OCI-LY7 (cell line): ENCODE data around the gene MAPK14. TPM values are rescaled to one million over a fixed set of nuclear protein-coding genes. Genes with fewer than 3 reads are reported as not detected.

Experiments used
- BruUV-seq: library from RNA; stranded (reverse); fragments of 400-500 nt; replicated peaks from 2 replicates; lab custom pipeline; 2021; lab: Mats Ljungman, UMichigan
- CTCF ChIA-PET: fragments of 300-600 bp; sonication (Branson Sonifier 250); formaldehyde crosslinking; loops from one replicate; lab custom pipeline; 2022; ENCODE audit warnings: antibody characterized with exemption; ENCODE audit not compliant: unreplicated experiment; lab: Charles Lee
- POLR2A ChIA-PET: fragments of 300-600 bp; sonication (Branson Sonifier 250); formaldehyde crosslinking; loops from one replicate; lab custom pipeline; 2022; ENCODE audit warnings: antibody characterized with exemption; lab: Charles Lee
- DNase-seq: peaks from one replicate; pipeline ENCODE4 v3.0.0-alpha.2; 2015; ENCODE audit warnings: low spot score
- H2AFZ ChIP-seq: fragments of 200-600 bp; sonication (generic), shearing (Covaris generic); 2 replicates; pipeline ENCODE4 v1.6.1; 2014; ENCODE audit warnings: mild to moderate bottlenecking, antibody characterized with exemption, low read length, moderate library complexity
- H3K27ac ChIP-seq: fragments of 200-600 bp; sonication (generic); 2 replicates; pipeline ENCODE4 v1.5.1; 2014; ENCODE audit warnings: mixed run types, low read depth, mild to moderate bottlenecking, moderate library complexity, low read length, inconsistent platforms; ENCODE audit not compliant: poor library complexity, severe bottlenecking
- H3K36me3 ChIP-seq: fragments of 200-600 bp; sonication (generic); 2 replicates; pipeline ENCODE4 v1.6.1; 2014; ENCODE audit warnings: mild to moderate bottlenecking, antibody characterized with exemption, low read length, moderate library complexity, mixed read lengths; ENCODE audit not compliant: insufficient read depth
- H3K4me1 ChIP-seq: fragments of 200-600 bp; sonication (generic); 2 replicates; pipeline ENCODE4 v1.5.1; 2014; ENCODE audit warnings: mild to moderate bottlenecking, low read length; ENCODE audit not compliant: insufficient read depth, poor library complexity, severe bottlenecking
- H3K4me2 ChIP-seq: fragments of 200-600 bp; sonication (generic); 2 replicates; pipeline ENCODE4 v1.6.1; 2014; ENCODE audit warnings: mild to moderate bottlenecking, low read length
- H3K4me3 ChIP-seq: fragments of 200-600 bp; sonication (generic); 2 replicates; pipeline ENCODE4 v1.5.1; 2014; ENCODE audit warnings: mild to moderate bottlenecking, low read depth, low read length; ENCODE audit not compliant: poor library complexity, severe bottlenecking
- H3K79me2 ChIP-seq: fragments of 200-600 bp; sonication (generic); 2 replicates; pipeline ENCODE4 v1.6.1; 2016; ENCODE audit warnings: low read depth, mild to moderate bottlenecking, low read length, moderate library complexity, mixed read lengths; ENCODE audit not compliant: insufficient read depth
- H3K9me2 ChIP-seq: fragments of 200-600 bp; sonication (generic); 2 replicates; pipeline ENCODE4 v1.6.1; 2016; ENCODE audit warnings: mild to moderate bottlenecking, low read length, mixed read lengths; ENCODE audit not compliant: insufficient read depth
- H3K9me3 ChIP-seq: fragments of 200-600 bp; sonication (generic); 2 replicates; pipeline ENCODE4 v1.6.1; 2014; ENCODE audit warnings: mild to moderate bottlenecking, mixed run types, low read length, mixed read lengths
- H4K20me1 ChIP-seq: fragments of 200-600 bp; sonication (generic); 2 replicates; pipeline ENCODE4 v1.6.1; 2014; ENCODE audit warnings: mild to moderate bottlenecking, antibody characterized with exemption, low read length, moderate library complexity, mixed read lengths; ENCODE audit not compliant: insufficient read depth
- CTCF ChIP-seq: fragments of 200-600 bp; sonication (generic); conservative IDR thresholded peaks from 2 replicates; pipeline ENCODE4 v1.5.1; 2014; ENCODE audit warnings: mild to moderate bottlenecking, antibody characterized with exemption, low read length, moderate library complexity, mixed read lengths
- EZH2phosphoT487 ChIP-seq: fragments of 200-600 bp; sonication (generic); IDR thresholded peaks from 2 replicates; pipeline ENCODE4 v1.6.1; 2018; ENCODE audit warnings: low read depth, borderline replicate concordance, mild to moderate bottlenecking, mixed run types, antibody characterized with exemption, low read length, moderate library complexity, mixed read lengths
- intact Hi-C: fragments of 100-400 bp; cut with micrococcal nuclease; formaldehyde crosslinking; loops from one replicate; pipeline ENCODE4 v1.10.0; 2022; ENCODE audit not compliant: unreplicated experiment
- total RNA-seq, 2 experiments: library from RNA; depleted of rRNA in 1 of 2; stranded (reverse); fragments of >200 nt in 1 of 2; shearing (Covaris generic) in 1 of 2; gene quantifications; 2 replicates each; pipeline ENCODE4 v1.2.3, GENCODE V29; 2014 to 2022

MAPK14 gene
- total RNA-seq, 2 experiments from 2014 or later = 38.7 to 43.1 TPM

GRCh38 chr6:36019167-36019566 lies 8.4 kb upstream of the MAPK14 start:
- Histone ChIP-seq H3K4me2 (no peak overlapping the region), H3K9me2 (no peaks in the 10 kb centered on the region), H4K20me1 (no peaks in the 10 kb centered on the region), H3K4me3 (no peak overlapping the region), H3K27ac (no peak overlapping the region), H3K9me3 (no peaks in the 10 kb centered on the region), H2AFZ (no peak overlapping the region), H3K4me1 (no peaks in the 10 kb centered on the region), H3K79me2 (no peaks in the 10 kb centered on the region), H3K36me3 (no peaks in the 10 kb centered on the region)
- DNase-seq = no peak
- BruUV-seq = no TSS peak
- TF ChIP-seq CTCF (no peak), EZH2phosphoT487 (no peak)
- ChIA-PET CTCF (no interaction called here), POLR2A (no interaction called here)
- intact Hi-C loops = no loop called here

DNA sequence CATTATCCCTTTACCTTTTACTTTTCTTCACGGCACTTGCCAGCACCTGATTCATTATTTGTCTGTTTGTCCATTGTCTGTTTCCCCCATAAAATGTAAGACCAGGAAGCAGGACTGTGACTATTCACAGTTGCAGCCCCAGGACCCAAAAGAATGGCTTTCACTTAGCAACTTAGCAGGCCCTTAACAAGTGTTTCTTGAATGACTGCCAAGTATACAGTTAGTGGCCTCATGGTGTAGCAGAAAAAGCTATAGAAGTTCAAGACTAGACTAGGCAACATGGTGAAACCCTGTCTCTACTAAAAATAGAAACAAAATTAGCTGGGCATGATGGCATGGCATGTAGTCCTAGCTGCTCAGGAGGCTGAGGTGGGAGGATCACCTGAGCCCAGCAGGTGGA lies 7.5 kb upstream of the MAPK14 start:
- H3K79me2 ChIP-seq = no peaks in the 10 kb centered on the region
- H3K9me2 ChIP-seq = no peaks in the 10 kb centered on the region
- POLR2A ChIA-PET = no interaction called here
- no peak for DNase-seq
- H3K36me3 ChIP-seq = no peaks in the 10 kb centered on the region
- intact Hi-C loops = no loop called here
- CTCF ChIA-PET = no interaction called here
- TF ChIP-seq CTCF = no peak
- TF ChIP-seq EZH2phosphoT487 = no peak
- no peaks in the 10 kb centered on the region for H3K4me1 ChIP-seq
- BruUV-seq = no TSS peak
- no peak overlapping the region for H3K4me2 ChIP-seq
- H3K27ac ChIP-seq = no peak overlapping the region
- H3K9me3 ChIP-seq = no peaks in the 10 kb centered on the region
- no peak overlapping the region for H2AFZ ChIP-seq
- no peak overlapping the region for H3K4me3 ChIP-seq
- no peaks in the 10 kb centered on the region for H4K20me1 ChIP-seq

GRCh38 chr6:36023996-36024795 lies 3.4 kb upstream of the MAPK14 start, which contains the start of gene SLC26A8:
Gene SLC26A8 (minus strand): TSS chr6:36024641. CDS start chr6:36019707, 4,934 bp downstream.
- H3K9me2 ChIP-seq = no peaks in the 10 kb centered on the region
- no peaks in the 10 kb centered on the region for H3K4me1 ChIP-seq
- no peak within 1 kb of the TSS for H3K27ac ChIP-seq
- no TSS peak for BruUV-seq
- H4K20me1 ChIP-seq = peaks cover 3% of the 10 kb centered on the region
- H2AFZ ChIP-seq = no peak within 1 kb of the TSS
- no peaks in the 10 kb centered on the region for H3K9me3 ChIP-seq
- no peak within 1 kb of the TSS for H3K4me3 ChIP-seq
- H3K36me3 ChIP-seq = peaks cover 4% of the 10 kb centered on the region; the same call in 1 of the 2 replicates
- no peak for TF ChIP-seq CTCF
- no peak for TF ChIP-seq EZH2phosphoT487
- no peak within 1 kb of the TSS for H3K4me2 ChIP-seq
- DNase-seq = no peak
- peaks cover 14% of the 10 kb centered on the region for H3K79me2 ChIP-seq
- POLR2A ChIA-PET = interaction anchor here (0.6 to 0.9 kb wide), 3 partner anchors 45 to 806 kb away, joined by 3 read pairs; no protein-coding TSS in a partner anchor
- intact Hi-C loops = no loop called here
- CTCF ChIA-PET = no interaction called here
